DLD1 (cell line): ENCODE measurements around the gene RSPRY1.
"Not testable (repeated sequence)": the region's sequence is repeated elsewhere in the genome, so short reads cannot be mapped to it uniquely, and the experiment has no call there.

Experiments used
- in situ Hi-C: cut with HindIII; loops from 2 replicates; pipeline ENCODE4 v1.10.0; 2017; ENCODE audit warnings: low sequenced_read_pairs

The RSPRY1 gene

DNA sequence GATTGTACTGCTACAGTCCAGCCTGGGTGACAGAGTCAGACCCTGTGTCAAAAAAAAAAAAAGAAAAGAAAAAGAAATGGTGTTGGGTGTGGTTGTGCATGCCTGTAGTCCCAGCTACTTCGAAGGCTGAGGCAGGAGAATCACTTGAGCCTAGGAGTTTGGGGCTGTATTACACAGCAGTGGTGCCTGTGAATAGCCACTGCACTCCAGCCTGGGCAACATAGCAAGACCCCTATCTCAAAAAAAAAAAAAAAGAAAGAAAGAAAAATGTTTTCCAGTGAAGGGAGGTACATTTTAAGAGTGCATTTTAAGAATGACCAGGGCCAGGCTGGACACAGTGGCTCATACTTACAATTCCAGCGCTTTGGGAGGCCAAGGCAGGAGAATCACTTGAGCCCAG is 65.2 kb downstream of the RSPRY1 start:
- in situ Hi-C loops, result no loop called here

- in situ Hi-C loops, result no loop called here
Observed at GRCh38 chr16:57252148-57252721, 66.1 kb downstream of the RSPRY1 start.

DNA sequence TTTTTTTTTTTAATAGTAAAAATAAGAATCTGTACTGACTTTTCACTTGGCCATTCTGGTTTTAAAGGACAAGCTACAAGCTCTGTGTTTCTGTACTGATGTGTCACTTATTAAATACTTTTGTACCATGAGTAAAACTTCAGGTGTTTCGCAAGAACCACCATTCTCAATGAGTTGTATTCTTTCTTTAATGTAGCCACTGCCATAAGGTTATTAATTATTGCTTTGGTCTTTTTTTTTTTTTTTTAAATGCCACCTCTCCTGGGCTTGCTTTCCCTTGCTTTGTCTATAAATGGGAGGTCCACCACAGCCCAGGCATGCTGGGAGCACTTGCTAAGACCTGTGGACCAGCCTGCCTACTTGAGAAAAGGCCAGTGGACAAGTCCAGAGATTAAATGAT is 67.3 kb downstream of the RSPRY1 start:
- in situ Hi-C loops, result no loop called here

- in situ Hi-C loops, result no loop called here
Observed at GRCh38 chr16:57255686-57256415, 69.7 kb downstream of the RSPRY1 start.

DNA sequence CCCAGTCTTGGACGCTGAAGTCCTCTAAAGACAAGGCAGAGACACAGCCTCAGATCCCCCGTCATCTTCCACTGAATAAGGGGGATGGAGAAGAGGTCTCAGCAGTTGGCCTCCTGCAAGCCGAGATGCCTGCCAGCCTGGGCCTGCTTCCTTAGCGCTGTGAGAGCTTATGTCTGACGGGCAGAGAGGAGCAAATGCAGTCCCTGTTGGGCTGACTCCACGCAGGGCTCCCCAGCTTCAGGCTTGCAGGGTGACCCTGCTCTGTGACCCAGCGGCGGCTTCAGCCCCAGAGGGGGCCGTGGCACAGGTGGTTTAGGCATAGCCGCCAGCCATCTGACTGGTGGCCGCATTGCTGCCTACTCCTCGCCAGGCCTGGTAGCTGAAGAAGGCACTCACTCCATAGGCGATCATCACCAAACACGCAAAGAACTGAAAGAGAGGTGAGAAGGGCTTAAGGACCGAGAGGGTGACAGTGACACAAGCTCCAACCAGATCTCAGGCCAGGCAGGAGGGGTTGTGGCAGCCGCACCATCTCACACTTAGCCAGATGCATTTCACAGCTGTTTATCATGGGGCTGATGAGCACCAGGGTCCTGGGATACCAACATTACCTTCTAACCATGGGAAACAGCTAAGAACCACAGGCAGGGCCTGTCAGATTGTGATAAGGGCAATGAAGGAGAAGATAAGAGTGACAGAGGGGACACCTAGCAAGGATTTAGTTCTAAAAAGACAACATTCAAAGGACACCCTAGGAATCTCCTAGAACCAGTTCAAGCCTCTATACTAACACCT is 70.7 kb downstream of the RSPRY1 start:
- in situ Hi-C loops, result no loop called here

DNA sequence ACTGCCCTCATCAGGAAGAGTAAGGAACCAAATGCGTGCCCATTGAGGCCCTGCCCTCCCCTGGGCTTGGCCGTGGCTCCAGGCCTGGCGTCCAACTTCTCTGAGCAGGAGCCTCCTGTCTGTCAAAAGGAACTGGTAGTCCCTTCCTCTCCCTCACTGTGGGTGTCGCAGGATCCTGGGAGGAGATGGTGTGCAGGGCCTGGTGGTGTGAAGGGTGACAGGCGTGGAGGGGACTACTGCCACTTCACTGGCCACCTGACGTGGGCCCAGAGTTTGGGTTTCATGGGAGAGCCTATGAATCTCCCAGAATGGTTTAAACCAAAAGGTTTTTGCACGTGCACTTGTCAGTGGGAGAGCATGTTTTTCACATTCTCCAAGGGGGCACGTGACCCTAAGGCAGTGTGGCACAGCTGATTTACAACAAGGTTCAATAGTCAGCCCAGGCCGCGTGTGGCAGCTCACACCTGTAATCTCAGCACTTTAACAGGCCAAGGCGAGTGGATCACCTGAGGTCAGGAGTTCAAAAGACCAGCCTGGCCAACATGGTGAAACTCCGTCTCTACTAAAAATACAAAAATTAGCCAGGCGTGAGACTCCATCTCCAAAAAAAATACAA is 71.4 kb downstream of the RSPRY1 start:
- in situ Hi-C loops, result no loop called here

DNA sequence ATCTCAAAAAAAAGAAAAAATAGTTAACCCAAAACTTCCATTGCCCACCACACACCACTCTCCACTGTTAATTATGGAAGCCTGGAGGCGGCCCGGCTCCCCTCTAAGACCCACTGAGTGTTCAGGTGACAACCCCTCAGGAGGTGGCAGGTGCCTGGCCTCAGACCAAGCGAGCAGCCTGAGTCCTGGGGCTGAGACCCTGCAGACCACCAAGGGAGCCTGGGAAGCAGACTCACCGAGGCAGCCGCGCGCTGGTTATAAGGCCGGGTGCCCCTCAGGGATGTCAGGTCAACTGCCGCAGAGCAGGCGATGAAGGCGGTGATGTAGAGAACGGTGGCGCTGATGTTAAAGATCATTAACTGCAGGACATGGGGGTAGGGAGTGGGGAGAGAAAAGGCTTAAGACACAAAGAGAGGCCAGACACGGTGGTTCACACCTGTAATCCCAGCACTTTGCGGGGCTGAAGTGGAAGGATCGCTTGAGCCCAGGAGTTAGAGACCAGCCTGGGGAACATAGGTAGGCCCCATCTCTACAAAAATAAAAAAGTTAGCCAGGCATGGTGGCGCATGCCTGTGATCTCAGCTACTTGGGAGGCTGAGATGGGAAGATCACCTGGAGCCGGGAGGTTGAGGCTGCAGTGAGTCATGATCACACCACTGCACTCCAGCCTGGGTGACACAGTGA is 72.2 kb downstream of the RSPRY1 start:
- in situ Hi-C loops, result no loop called here

GRCh38 chr16:57258910-57259475 is 72.9 kb downstream of the RSPRY1 start:
- in situ Hi-C loops, result no loop called here

DNA sequence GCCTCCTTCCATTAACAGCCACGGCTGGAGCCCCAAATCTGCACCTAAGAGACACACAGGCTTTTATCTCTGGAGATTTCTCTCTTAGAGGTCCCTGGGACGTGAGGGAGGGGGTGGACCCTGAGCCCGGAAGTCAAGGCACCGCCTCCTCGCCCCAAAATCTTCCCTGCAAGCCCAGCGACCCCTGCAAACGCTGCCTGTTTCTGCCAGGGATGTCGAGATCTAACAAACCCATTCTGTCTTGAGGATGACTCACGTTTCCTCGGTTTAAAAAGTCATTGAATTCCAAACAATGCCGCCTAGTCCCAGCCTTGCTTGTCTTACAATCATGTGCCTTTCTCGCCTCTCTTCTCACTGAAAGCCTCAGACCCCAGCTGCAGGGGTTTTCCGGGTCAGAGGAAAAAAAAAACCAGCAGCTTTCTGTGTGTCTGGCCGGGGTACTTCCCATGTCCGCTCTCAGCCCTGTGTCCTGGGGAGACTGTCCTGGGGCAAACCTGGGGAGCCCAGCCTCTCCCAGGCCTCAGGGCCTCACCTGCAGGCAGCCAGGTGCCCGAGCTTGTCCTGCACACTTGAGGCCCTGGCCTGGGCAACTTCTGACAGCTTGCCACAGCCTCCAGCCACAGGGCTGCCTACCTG is 74.3 kb downstream of the RSPRY1 start:
- in situ Hi-C loops, result no loop called here

- in situ Hi-C loops, result no loop called here
Observed at GRCh38 chr16:57261806-57262205, 75.7 kb downstream of the RSPRY1 start.

- in situ Hi-C loops, result no loop called here
Observed at GRCh38 chr16:57262841-57263540, 76.9 kb downstream of the RSPRY1 start.

DNA sequence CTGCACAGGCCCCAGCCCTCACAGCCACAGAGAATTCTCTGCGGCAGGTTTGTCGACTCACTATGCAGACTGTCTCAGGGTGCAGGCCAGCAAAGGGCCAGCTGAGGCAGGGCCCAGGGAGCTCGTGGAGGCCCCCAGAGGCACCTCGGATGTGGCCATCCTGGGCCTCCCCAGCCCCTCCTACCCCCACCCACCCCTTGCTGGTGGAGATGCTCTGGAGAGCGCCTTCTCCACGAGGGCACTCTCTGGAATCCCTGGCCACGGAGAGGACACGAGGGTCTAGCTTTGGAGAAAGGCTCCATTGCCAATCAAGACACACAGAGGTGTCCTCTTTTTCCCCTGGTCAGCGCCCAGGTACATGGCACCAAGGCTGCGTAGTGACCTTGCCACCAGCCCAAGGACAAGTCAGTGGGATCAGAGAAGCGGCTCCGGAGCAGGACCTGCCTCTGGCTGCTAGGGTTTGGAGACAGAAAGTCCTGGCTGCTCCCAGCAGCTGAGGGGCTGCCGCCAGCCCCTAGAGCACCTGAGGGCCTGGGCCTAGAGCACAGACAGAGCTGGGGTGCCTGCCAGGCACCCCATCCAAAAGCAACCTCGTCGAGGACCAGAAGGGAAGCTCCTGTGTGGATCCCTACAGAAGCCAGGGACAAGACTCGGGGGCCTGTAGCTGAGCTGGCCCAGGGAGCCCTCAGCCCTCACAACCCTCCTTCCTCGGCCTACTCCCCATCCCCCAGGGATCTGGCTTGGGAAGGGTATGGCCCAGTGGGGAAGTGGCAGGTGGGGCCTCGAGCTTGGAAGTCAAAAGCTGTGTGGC is 77.6 kb downstream of the RSPRY1 start:
- in situ Hi-C loops, result no loop called here

- in situ Hi-C loops, result no loop called here
Observed at GRCh38 chr16:57264381-57264780, 78.3 kb downstream of the RSPRY1 start.

- in situ Hi-C loops, result no loop called here
Observed at GRCh38 chr16:57264950-57265371, 78.8 kb downstream of the RSPRY1 start.

DNA sequence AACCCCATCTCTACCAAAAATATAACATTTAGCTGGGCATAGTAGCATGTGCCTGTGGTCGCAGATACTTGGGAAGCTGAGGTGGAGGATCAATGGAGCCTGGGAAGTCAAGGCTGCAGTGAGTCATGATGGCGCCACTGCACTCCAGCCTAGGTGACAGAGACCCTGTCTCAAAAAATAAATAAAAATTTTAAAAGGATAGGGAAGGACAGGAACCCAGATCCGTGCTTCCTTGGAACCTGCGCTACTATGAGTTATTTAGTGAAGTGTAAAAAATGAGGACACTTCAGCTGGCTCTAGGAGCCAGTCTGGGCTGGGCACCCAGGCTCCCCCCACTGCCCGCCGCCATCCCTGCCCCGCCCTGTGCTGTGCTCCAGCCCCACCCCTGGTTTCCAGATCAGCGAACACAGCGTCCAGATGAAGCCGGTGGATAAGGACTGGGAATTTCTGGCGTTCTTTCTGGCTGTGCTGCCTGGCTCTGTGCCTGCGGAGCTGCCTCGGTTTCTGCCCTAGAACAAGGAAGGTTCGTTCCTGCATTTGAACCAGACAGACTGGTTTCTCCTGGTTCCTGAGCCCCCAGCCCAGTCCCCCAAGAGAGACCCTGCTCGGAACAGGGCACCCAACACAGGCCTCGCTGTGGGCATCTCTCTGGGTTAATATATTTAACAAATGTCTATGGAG is 79.9 kb downstream of the RSPRY1 start:
- in situ Hi-C loops, result no loop called here

- in situ Hi-C loops, result no loop called here
Observed at GRCh38 chr16:57266531-57267260, 80.6 kb downstream of the RSPRY1 start.

GRCh38 chr16:57267343-57267742 is 81.2 kb downstream of the RSPRY1 start:
- in situ Hi-C loops, result not testable (repeated sequence)
